Caco-2 (cell line): Measurements from ENCODE around the gene SORBS2. TPM values are rescaled to one million over a fixed set of nuclear protein-coding genes. Genes with fewer than 3 reads are reported as not detected.

Experiments
- BruUV-seq: library from RNA; stranded (reverse); fragments of 400-500 nt; replicated peaks from 2 replicates; lab custom pipeline; 2021; lab: Mats Ljungman, UMichigan
- CTCF ChIA-PET: fragments of 300-600 bp; sonication (Branson Sonifier 250); formaldehyde crosslinking; loops from one replicate; lab custom pipeline; 2022; ENCODE audit warnings: antibody characterized with exemption; lab: Charles Lee
- POLR2A ChIA-PET: fragments of 300-600 bp; sonication (Branson Sonifier 250); formaldehyde crosslinking; loops from one replicate; lab custom pipeline; 2022; ENCODE audit warnings: antibody characterized with exemption; lab: Charles Lee
- DNase-seq, 2 experiments: peaks; one replicate each; pipeline versions ENCODE4 v3.0.0 to v3.0.0-alpha.2; 2020 to 2022
- H3K27me3 ChIP-seq: replicated peaks from 2 replicates; pipeline ENCODE4 v1.6.0; 2011; ENCODE audit warnings: low read length; ENCODE audit not compliant: control insufficient read depth, insufficient read depth
- H3K36me3 ChIP-seq: 2 replicates; pipeline ENCODE4 v1.5.1; 2011; ENCODE audit warnings: low read length; ENCODE audit not compliant: control insufficient read depth, insufficient read depth
- H3K4me1 ChIP-seq: fragments of 250-450 bp; sonication (Bioruptor Pico); 2 replicates; pipeline ENCODE4 v1.5.1; 2020; ENCODE audit warnings: mild to moderate bottlenecking
- H3K4me3 ChIP-seq: 2 replicates; pipeline ENCODE4 v1.5.1; 2011; ENCODE audit warnings: low read depth, mild to moderate bottlenecking, control low read depth, low read length
- H3K9me3 ChIP-seq: fragments of 250-450 bp; sonication (Bioruptor Pico); 2 replicates; pipeline ENCODE4 v1.5.1; 2020; ENCODE audit warnings: mild to moderate bottlenecking, moderate library complexity
- H3K27ac Mint-ChIP-seq: one replicate; pipeline ENCODE4 v1.8.0; 2022; ENCODE audit warnings: mixed read lengths; ENCODE audit not compliant: unreplicated experiment
- H3K27me3 Mint-ChIP-seq: one replicate; pipeline ENCODE4 v1.8.0; 2022; ENCODE audit warnings: mixed read lengths; ENCODE audit not compliant: insufficient read depth, unreplicated experiment
- H3K36me3 Mint-ChIP-seq: one replicate; pipeline ENCODE4 v1.8.0; 2022; ENCODE audit warnings: mild to moderate bottlenecking, mixed read lengths; ENCODE audit not compliant: insufficient read depth, unreplicated experiment
- H3K4me1 Mint-ChIP-seq: one replicate; pipeline ENCODE4 v1.8.0; 2022; ENCODE audit warnings: low read depth, mixed read lengths; ENCODE audit not compliant: unreplicated experiment
- H3K4me3 Mint-ChIP-seq: one replicate; pipeline ENCODE4 v1.8.0; 2022; ENCODE audit warnings: mild to moderate bottlenecking, moderate library complexity, mixed read lengths; ENCODE audit not compliant: unreplicated experiment
- H3K9me3 Mint-ChIP-seq: one replicate; pipeline ENCODE4 v1.8.0; 2022; ENCODE audit warnings: mixed read lengths; ENCODE audit not compliant: unreplicated experiment
- CTCF ChIP-seq, 2 experiments: fragments of 200-600 bp in 1 of 2; IDR thresholded peaks; 1 replicate in 1 of 2; 2 replicates in 1 of 2; pipeline versions ENCODE4 v1.5.1 to v1.8.0; 2011 to 2022; ENCODE audit warnings: antibody characterized with exemption in 1 of 2, control low read depth in 1 of 2, inconsistent platforms in 1 of 2, low read depth in 1 of 2, low read length in 1 of 2, mild to moderate bottlenecking in 1 of 2, moderate library complexity in 1 of 2; ENCODE audit not compliant: insufficient read depth in 1 of 2, severe bottlenecking in 1 of 2, unreplicated experiment in 1 of 2
- intact Hi-C: fragments of 100-400 bp; cut with micrococcal nuclease; formaldehyde crosslinking; loops from one replicate; pipeline ENCODE4 v1.10.0; 2022; ENCODE audit not compliant: unreplicated experiment
- total RNA-seq: library from RNA; stranded (reverse); gene quantifications from 2 replicates; pipeline ENCODE4 v1.2.3, GENCODE V29; 2022

Gene SORBS2
- total RNA-seq, 1 experiment from 2014 or later, result 47.7 TPM

- TF ChIP-seq CTCF (IDR thresholded peaks at IDR 0.05; ENCODE audit: insufficient read depth in 1 of 2, low read depth in 1 of 2, low read length in 1 of 2, severe bottlenecking in 1 of 2, unreplicated experiment in 1 of 2), result no peak
- Histone ChIP-seq H3K9me3 (no peaks in the 10 kb centered on the region), H3K27me3 (peaks cover 2% of the 10 kb centered on the region; the same call in 1 of the 2 replicates), H3K4me1 (no peaks in the 10 kb centered on the region), H3K4me3 (no peak overlapping the region), H3K36me3 (no peaks in the 10 kb centered on the region)
- intact Hi-C loops, result no loop called here
- POLR2A ChIA-PET, result no interaction called here
- H3K4me1 Mint-ChIP-seq, result no peaks in the 10 kb centered on the region
- H3K36me3 Mint-ChIP-seq, result no peaks in the 10 kb centered on the region
- DNase-seq, result no peak
- no peak overlapping the region for H3K27ac Mint-ChIP-seq
- BruUV-seq, result no TSS peak
- peaks cover 3% of the 10 kb centered on the region for H3K27me3 Mint-ChIP-seq
- no peaks in the 10 kb centered on the region for H3K9me3 Mint-ChIP-seq
- CTCF ChIA-PET, result no interaction called here
- H3K4me3 Mint-ChIP-seq, result no peak overlapping the region
Observed at GRCh38 chr4:185542626-185543315, 269.2 kb downstream of the SORBS2 start.

GRCh38 chr4:185541251-185541727 lies 270.7 kb downstream of the SORBS2 start:
- POLR2A ChIA-PET, result no interaction called here
- H3K27me3 ChIP-seq, result peaks cover 2% of the 10 kb centered on the region

GRCh38 chr4:185540487-185541120 lies 271.4 kb downstream of the SORBS2 start:
- Mint-ChIP-seq H3K9me3 (no peaks in the 10 kb centered on the region), H3K4me3 (no peak overlapping the region), H3K36me3 (no peaks in the 10 kb centered on the region), H3K27ac (no peak overlapping the region), H3K4me1 (no peaks in the 10 kb centered on the region), H3K27me3 (peaks cover 3% of the 10 kb centered on the region)
- intact Hi-C loops, result no loop called here
- Histone ChIP-seq H3K4me3 (no peak overlapping the region), H3K27me3 (peaks cover 2% of the 10 kb centered on the region), H3K4me1 (peaks cover 4% of the 10 kb centered on the region; the same call in 1 of the 2 replicates), H3K36me3 (no peaks in the 10 kb centered on the region), H3K9me3 (no peaks in the 10 kb centered on the region)
- no peak for DNase-seq
- CTCF ChIA-PET, result no interaction called here
- POLR2A ChIA-PET, result no interaction called here
- no peak for TF ChIP-seq CTCF (IDR thresholded peaks at IDR 0.05; ENCODE audit: insufficient read depth in 1 of 2, low read depth in 1 of 2, low read length in 1 of 2, severe bottlenecking in 1 of 2, unreplicated experiment in 1 of 2)
- no TSS peak for BruUV-seq

More at GRCh38 chr4:185541251-185541727, 270.7 kb downstream of the SORBS2 start:
- no peak for TF ChIP-seq CTCF (IDR thresholded peaks at IDR 0.05; ENCODE audit: insufficient read depth in 1 of 2, low read depth in 1 of 2, low read length in 1 of 2, severe bottlenecking in 1 of 2, unreplicated experiment in 1 of 2)
- Mint-ChIP-seq H3K36me3 (no peaks in the 10 kb centered on the region), H3K27ac (no peak overlapping the region), H3K9me3 (no peaks in the 10 kb centered on the region), H3K4me3 (no peak overlapping the region), H3K27me3 (peaks cover 3% of the 10 kb centered on the region), H3K4me1 (no peaks in the 10 kb centered on the region)
- no peaks in the 10 kb centered on the region for H3K36me3 ChIP-seq
- intact Hi-C loops, result no loop called here
- no peak overlapping the region for H3K4me3 ChIP-seq
- no TSS peak for BruUV-seq
- H3K4me1 ChIP-seq, result no peaks in the 10 kb centered on the region
- no peaks in the 10 kb centered on the region for H3K9me3 ChIP-seq
- CTCF ChIA-PET, result no interaction called here
- DNase-seq, result no peak
